Stimulated activated CD4-positive, alpha-beta T cell treated with anti-CD3 and anti-CD28 coated beads, Interleukin-12 subunit alpha, Interleukin-12 subunit beta, amount 100 ng/mL, for 4 hours (primary cell): Measurements from ENCODE around the gene TSSK3.

Source experiments
- DNase-seq: peaks from one replicate; pipeline ENCODE4 v3.0.0-alpha.2; 2020

The TSSK3 gene, protein sequence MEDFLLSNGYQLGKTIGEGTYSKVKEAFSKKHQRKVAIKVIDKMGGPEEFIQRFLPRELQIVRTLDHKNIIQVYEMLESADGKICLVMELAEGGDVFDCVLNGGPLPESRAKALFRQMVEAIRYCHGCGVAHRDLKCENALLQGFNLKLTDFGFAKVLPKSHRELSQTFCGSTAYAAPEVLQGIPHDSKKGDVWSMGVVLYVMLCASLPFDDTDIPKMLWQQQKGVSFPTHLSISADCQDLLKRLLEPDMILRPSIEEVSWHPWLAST

DNA sequence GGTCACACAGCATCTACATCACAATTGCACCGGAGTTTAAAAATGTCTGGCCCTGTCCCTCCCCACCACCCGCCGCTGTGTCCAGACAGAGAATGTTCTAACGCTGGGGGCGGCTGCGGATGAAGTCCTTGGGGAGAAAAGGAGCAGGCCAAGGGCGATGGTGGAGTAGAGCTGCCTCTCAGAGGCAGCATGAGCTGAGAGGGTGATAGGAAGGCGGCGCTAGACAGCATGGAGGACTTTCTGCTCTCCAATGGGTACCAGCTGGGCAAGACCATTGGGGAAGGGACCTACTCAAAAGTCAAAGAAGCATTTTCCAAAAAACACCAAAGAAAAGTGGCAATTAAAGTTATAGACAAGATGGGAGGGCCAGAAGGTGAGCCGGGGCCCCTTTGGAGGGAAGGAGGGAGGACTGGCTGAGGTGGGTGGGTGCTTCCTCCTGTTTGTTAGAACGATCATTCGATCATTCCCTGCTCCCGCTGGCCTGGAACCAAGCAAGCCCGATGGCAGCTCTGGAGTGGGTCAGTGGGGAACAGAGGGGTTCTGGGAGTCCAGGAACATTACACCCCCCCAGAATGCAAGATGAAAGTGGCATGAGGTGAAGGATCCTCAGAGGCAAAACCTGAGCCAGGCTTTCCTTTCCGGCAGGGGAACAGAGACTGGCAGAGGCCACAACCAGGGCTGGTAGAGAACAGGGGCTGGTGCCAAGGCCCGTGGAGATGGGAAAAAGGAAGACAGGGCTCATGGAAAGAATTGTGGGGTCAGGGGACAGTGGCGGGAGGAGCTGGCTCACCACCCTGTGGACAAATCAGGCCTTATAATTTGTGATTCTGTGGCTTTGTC, at the start of gene TSSK3, which contains the start of gene FAM229A:
TSSK3 (plus strand) TSS at position 66 of the 840 bp plus-strand sequence; CDS start at position 229, 163 bp downstream.
FAM229A (minus strand) TSS at position 12 of the 840 bp plus-strand sequence. CDS start 394 bp downstream, outside the sequence.
- no peak for DNase-seq

GRCh38 chr1:32316903-32317277, 45.4 kb upstream of the TSSK3 start:
- DNase-seq, result no peak

GRCh38 chr1:32318127-32318869, 44.0 kb upstream of the TSSK3 start:
- no peak for DNase-seq

DNA sequence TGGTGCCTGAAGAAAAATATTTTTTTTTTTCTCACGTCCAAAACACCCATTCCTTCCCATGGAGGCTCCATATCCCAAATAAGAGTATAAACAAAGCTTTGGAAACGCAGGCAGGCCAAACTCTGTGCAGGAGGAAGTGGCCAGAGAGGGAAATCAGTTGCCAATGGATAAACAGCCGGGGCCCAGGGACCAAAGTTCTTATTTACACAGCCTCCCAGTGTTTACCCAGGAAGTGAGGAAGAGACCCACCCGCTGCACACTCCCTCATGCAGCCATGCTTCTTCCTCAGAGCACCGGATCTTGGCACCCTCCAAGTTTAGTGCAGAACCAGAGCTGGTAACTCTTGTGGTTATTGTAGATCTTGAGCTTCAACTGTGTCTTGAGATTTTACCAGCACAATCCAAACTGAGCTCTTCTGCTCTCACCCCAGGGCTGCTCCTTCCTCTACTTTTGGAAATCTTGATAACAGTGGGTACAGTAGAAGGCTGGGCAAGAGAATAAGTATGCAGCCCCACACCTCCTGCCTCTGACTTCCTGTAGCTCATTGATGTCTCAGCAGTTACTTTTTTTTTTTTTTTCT, 40.5 kb upstream of the TSSK3 start:
- DNase-seq, result no peak

DNA sequence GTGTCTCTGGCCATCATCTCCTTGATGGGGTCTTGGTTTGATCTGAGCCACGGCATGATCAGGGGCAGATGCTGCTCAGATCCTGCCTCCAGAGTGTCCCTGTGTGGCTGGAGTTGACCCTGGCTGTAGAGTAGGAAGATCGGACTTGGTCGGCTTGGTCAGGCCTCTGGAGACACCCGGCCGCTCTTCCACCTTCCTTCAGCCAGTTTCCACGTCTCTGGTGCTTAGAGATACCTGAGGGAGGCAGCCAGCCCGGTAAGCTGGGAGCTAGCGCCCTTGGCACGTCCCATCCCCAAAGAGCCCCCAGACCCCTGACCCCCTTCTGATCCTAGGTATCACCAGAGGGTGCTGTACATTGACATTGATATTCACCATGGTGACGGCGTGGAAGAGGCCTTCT, 35.1 kb upstream of the TSSK3 start:
- no peak for DNase-seq

DNA sequence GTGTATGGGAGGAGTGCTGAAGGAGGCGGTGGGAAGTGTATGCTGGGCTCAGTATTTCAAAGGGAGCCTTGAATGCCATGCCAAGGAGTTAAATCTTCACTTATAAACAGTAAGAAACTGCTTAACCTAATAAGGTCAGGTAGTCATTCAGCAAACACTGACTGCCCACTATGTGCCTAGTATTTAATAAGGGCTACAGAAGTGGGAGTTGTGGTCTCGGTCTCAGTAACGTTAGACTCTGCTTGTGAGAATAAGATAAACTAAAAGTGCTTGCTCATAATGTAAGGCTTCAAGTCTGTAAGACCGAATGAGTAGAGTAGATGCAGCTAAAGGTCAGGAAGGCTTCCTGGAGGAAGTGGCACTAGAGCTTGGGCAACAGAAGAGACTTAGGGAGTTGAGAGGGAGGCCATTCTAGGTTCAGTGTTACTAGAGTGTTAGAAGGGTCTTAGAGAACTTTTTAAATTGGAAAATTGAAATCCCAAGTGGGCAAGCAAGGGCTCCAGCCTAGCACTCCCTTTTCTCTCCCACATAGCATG, 32.3 kb upstream of the TSSK3 start:
- DNase-seq, result no peak

DNA sequence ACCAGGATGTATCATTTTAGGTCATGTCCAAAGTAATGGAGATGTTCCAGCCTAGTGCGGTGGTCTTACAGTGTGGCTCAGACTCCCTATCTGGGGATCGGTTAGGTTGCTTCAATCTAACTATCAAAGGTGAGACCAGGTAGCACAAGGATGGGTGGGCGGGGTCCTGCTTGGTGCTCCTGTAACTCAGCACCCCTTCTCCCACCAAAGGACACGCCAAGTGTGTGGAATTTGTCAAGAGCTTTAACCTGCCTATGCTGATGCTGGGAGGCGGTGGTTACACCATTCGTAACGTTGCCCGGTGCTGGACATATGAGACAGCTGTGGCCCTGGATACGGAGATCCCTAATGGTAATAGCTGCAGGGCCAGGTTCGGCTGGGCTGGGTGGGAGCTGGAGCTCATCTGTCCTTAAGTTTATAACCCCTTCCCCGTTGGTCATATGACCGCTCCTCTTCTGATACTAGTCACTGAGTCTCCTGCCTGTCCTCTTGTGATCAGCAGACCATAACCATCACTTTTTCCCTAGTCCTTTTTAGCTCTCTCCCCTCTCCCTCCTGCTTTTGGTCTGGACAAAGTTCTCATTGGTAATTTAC, 31.7 kb upstream of the TSSK3 start:
- DNase-seq, result no peak

DNA sequence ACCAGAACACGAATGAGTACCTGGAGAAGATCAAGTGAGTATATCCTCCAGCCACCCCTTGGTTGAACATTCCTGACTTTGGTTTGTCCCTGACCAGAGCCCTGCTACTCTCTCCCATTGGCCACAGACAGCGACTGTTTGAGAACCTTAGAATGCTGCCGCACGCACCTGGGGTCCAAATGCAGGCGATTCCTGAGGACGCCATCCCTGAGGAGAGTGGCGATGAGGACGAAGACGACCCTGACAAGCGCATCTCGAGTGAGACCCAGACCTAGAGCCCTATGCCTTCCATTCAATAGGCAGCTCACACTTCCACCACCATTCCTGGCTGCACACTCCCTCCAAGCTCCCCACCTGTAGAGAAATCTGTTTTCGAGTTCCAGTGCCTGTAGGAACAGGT, 30.8 kb upstream of the TSSK3 start:
- no peak for DNase-seq

DNA sequence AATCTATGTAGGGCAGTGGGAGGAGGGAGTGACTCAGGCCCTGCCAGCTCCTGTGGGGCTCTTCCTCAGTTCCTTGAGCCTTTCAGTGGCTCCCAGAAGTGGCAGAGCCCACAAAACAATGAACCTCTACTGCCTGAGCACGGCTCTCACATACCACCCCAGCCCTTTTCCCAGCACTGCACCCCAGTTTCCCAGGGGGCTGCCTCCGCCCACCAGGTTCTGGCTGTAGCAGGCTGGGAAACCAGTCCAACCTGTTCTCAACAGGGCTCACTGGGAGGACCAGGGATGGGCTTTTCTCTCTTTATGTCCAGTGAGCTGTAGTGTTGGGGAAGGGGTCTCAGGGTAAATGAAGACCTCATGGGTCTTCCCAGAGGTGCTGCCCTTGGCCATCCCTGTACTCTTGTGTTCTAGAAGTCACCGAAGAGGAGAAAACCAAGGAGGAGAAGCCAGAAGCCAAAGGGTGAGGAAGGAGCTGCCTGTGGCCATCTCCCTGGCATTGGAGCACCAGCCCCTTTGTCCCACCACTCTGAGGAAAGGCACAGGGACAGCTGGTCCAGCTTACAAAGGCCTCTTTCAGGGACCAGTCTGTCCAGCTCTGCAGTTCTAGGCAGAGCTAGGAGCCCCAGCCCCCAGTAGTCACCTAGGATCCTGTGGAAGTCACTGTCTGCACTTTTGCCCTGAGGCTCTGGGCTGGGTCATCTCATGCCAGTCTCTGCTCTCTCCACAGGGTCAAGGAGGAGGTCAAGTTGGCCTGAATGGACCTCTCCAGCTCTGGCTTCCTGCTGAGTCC, 29.9 kb upstream of the TSSK3 start:
- DNase-seq, result no peak

DNA sequence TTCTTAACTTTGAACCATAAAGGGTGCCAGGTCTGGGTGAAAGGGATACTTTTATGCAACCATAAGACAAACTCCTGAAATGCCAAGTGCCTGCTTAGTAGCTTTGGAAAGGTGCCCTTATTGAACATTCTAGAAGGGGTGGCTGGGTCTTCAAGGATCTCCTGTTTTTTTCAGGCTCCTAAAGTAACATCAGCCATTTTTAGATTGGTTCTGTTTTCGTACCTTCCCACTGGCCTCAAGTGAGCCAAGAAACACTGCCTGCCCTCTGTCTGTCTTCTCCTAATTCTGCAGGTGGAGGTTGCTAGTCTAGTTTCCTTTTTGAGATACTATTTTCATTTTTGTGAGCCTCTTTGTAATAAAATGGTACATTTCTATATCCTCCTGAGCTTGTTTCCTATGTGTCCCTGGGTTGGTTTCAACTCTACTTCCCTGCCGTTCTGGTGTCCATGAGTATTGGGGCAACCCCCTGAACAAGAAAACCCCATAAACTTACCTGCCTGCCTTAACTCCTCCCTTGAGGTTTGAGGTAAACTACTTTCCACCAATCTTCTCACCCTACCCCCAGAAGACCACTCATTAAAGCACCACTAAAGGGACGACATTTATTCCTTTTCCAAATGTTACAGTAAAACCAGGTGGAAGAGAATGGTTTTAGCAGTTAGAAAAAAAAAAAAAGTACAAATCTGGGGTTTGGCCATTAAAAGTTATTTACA, 28.9 kb upstream of the TSSK3 start:
- no peak for DNase-seq

- no peak for DNase-seq
These were observed 28.0 kb upstream of the TSSK3 start for GRCh38 chr1:32334274-32334861.

- DNase-seq, result peak; percentile 61
These were observed 27.3 kb upstream of the TSSK3 start for GRCh38 chr1:32334864-32335534.

- no peak for DNase-seq
These were observed 26.9 kb upstream of the TSSK3 start for GRCh38 chr1:32335535-32335789.

DNA sequence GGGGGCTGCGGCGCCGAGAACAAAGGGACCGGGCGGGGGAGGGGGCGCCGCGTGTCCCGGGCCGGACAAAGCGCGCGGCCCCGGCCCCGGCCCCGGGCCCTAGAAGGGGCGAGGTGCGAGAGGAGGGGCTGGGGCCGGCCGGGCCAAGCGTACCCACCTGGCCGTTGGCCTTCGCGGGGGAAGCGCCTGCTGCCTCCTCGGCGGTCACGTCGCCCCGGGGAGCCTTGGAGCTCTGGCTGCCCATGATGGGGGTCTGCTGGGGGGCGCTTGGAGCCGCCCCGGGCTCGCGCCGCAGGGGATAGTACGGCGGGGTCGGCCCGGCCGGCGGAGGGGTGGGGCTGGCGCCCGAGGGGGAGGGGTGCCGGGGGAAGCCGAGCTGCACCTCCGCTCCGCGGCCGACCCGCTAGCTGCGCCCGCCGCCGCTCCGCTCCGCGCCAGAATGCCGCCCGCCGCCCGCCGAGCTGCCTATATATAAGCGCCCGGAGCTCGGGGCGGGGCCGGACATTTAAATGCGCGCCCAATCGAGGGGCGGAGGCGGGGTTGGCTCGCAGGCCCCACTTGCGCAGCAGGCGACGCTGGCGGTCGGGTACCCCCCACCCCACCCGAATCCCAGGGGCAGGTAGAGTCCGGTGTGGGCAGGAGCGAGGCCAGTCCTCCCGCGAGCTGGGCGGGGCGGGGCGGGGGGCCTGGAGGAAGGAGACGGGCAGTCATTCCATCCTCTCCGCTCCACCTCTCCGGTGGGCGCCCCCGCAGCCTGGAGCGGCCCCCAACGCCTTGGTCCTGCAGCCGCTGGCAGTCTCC, 26.3 kb upstream of the TSSK3 start, which contains the start of gene MARCKSL1:
MARCKSL1 (minus strand) TSS at position 444 of the 801 bp plus-strand sequence; CDS start at position 244, 200 bp downstream.
- peak; percentile 87 for DNase-seq

DNA sequence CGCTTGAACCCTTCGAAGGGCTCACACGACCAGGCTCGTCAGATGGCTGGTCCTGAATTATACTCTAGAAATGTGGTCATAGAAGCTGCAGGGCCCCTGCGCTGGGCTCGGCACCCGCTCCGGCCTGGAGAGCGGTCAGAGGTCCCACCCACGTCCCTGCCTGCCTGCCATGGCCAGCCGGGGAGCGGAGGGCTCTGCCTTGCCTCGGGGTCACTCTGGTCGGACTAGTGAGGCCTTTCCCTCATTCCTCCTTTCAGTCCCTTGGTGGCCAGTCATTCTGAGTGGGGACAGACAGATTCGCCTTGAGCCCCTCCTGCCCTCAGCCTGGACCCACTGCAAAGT, 25.8 kb upstream of the TSSK3 start:
- DNase-seq, result no peak

- peak; percentile 32 for DNase-seq
These were observed 25.2 kb upstream of the TSSK3 start for GRCh38 chr1:32336963-32337675.

DNA sequence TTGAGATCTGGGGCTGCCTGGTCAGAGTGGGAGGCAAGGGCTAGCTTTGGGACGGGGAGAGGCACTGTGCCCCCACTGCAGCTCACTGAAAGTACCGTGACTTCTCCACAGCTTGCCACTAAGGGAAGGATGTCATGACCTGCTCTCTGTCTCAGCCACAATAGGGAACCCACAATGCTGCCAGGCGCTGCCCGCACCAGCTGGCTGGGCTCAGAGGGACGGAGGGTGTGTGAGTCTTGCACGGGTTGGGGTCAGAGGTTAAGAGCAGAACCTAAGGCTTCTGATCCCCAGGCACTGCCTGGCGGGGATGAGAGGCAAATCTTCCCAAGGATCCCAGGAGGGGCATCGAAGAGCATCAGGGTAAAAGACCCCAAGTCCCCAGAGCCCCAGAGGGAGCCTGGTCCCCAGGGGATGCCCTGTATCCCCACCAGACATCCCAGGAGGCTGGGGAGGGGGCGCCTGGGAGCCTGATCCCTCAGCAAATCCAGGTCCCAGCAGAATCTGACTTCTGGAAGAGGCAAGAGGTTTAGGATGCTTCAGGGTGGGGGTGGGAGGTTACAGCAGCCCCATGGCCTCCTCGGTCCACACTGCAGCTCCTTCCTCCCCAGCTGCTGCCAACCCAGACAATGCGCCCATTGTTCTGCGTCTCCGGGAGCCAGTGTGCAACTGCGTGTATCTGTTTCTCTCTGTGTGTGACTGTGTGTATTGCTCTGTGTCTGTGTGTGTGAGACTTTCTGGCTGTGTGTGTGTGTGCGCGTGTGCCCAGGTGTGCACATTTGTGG, 24.3 kb upstream of the TSSK3 start:
- DNase-seq, result no peak

DNA sequence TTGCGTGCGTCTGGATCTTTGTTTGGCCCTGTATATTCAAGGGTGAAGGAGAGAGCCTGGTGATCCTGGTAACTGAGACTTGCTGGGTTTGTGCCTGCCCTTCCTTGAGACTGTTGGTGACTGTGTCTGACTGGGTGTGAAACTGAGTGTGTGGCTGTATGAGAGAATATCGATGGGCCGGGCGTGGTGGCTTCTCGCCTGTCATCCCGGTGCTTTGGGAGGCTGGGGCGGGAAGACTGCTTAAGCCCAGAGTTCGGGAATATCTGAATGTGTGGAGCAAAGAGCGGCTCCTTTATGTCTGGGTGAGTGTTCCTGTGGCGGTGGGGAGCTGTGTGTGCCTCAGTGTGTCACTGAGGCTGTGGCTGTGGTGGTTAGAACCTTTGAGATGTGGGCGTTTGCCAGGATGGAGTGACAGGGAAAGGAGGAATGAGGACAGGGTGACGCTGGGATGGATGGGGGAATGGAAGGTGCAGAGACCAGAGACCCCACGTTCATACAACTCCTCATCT, 23.6 kb upstream of the TSSK3 start:
- no peak for DNase-seq
